GM12878 (cell line): ENCODE measurements around the gene TGFBRAP1. TPM values are rescaled to one million over a fixed set of nuclear protein-coding genes. Genes with fewer than 3 reads are reported as not detected.
A peak's percentile ranks its signal among the peaks of the same experiment; 100 is the strongest.

Source experiments
- ATAC-seq: fragments of 200-7000 bp; cut with Tn5 transposase; 3 replicates; pipeline ENCODE4 v1.9.1; 2020; ENCODE audit warnings: mild to moderate bottlenecking, moderate library complexity
- BruUV-seq: library from RNA; stranded (reverse); fragments of 400-500 nt; replicated peaks from 2 replicates; lab custom pipeline; 2021; lab: Mats Ljungman, UMichigan
- CTCF ChIA-PET: fragments of 300-600 bp; sonication (Branson Sonifier 250); formaldehyde crosslinking; extraction: SDS; loops from one replicate; lab custom pipeline; 2021; ENCODE audit warnings: inconsistent platforms; lab: Yijun Ruan, JAX
- POLR2A ChIA-PET: fragments of 350-600 bp; formaldehyde crosslinking; extraction: SDS; loops from one replicate; lab custom pipeline; 2021; ENCODE audit warnings: inconsistent platforms; lab: Charles Lee
- RAD21 ChIA-PET: fragments of 300-600 bp; sonication (Branson Sonifier 250); formaldehyde crosslinking; loops from one replicate; lab custom pipeline; 2023; ENCODE audit warnings: antibody characterized with exemption; ENCODE audit not compliant: unreplicated experiment; lab: Charles Lee
- SMC1A ChIA-PET: fragments of 300-600 bp; sonication (Branson Sonifier 250); formaldehyde crosslinking; loops from one replicate; lab custom pipeline; 2023; ENCODE audit not compliant: unreplicated experiment, uncharacterized antibody; lab: Charles Lee
- DNase-seq: peaks from one replicate; pipeline ENCODE4 v3.0.0-alpha.2; 2011; ENCODE audit warnings: low read depth, low spot score
- FAIRE-seq: peaks from 3 replicates; lab custom pipeline; 2011; peaks lifted over from hg19 to GRCh38; lab: Jason Lieb, UNC
- H2AFZ ChIP-seq: 2 replicates; pipeline ENCODE4 v1.6.0; 2011; ENCODE audit warnings: low read depth, low read length, control low read depth; ENCODE audit not compliant: control insufficient read depth
- H3K27ac ChIP-seq: 2 replicates; pipeline ENCODE4 v1.5.1; 2011; ENCODE audit warnings: control low read depth; ENCODE audit not compliant: control insufficient read depth, insufficient read depth
- H3K27me3 ChIP-seq, 2 experiments: replicated peaks in 1 of 2; 2 replicates each; pipeline versions ENCODE4 v1.6.0 to v1.6.1; 2011; ENCODE audit warnings: low read length in 1 of 2; ENCODE audit not compliant: control insufficient read depth in 2 of 2, insufficient read depth in 2 of 2
- H3K36me3 ChIP-seq, 2 experiments: 2 replicates each; pipeline ENCODE4 v1.5.1; 2011; ENCODE audit warnings: low read length in 1 of 2; ENCODE audit not compliant: control insufficient read depth in 2 of 2, insufficient read depth in 2 of 2
- H3K4me1 ChIP-seq: 2 replicates; pipeline ENCODE4 v1.6.1; 2011; ENCODE audit warnings: mild to moderate bottlenecking, low read length, moderate library complexity, mixed read lengths; ENCODE audit not compliant: control insufficient read depth, insufficient read depth
- H3K4me2 ChIP-seq: 2 replicates; pipeline ENCODE4 v1.6.0; 2011; ENCODE audit warnings: control low read depth; ENCODE audit not compliant: control insufficient read depth, insufficient read depth
- H3K4me3 ChIP-seq: fragments of 200-600 bp; sonication (generic); 2 replicates; pipeline ENCODE4 v1.5.1; 2016
- H3K79me2 ChIP-seq: 2 replicates; pipeline ENCODE4 v1.6.0; 2011; ENCODE audit warnings: low read length; ENCODE audit not compliant: control insufficient read depth, insufficient read depth
- H3K9ac ChIP-seq: 2 replicates; pipeline ENCODE4 v1.8.0; 2011; ENCODE audit warnings: low read length, control low read depth, mixed read lengths; ENCODE audit not compliant: control insufficient read depth, insufficient read depth
- H3K9me3 ChIP-seq: replicated peaks from 3 replicates; pipeline ENCODE4 v1.5.1; 2011; ENCODE audit warnings: mild to moderate bottlenecking, low read length; ENCODE audit not compliant: control insufficient read depth, insufficient read depth
- H4K20me1 ChIP-seq: 2 replicates; pipeline ENCODE4 v1.6.0; 2011; ENCODE audit not compliant: control insufficient read depth, insufficient read depth
- BMI1 ChIP-seq: fragments of 450-650 bp; IDR thresholded peaks from 2 replicates; pipeline ENCODE4 v1.6.1; 2016; ENCODE audit warnings: mild to moderate bottlenecking, moderate library complexity, borderline replicate concordance
- CTCF ChIP-seq, 3 experiments: IDR thresholded peaks in 2 of 3; conservative IDR thresholded peaks in 1 of 3; 2 replicates each; pipeline ENCODE4 v1.5.1; 2011; ENCODE audit warnings: low read depth in 3 of 3, low read length in 3 of 3, mild to moderate bottlenecking in 3 of 3, control low read depth in 2 of 3, moderate library complexity in 2 of 3, inconsistent platforms in 1 of 3, mixed read lengths in 1 of 3; ENCODE audit not compliant: control insufficient read depth in 2 of 3, insufficient read depth in 1 of 3; ENCODE audit errors: extremely low read depth in 1 of 3
- HDGF ChIP-seq: fragments of 450-650 bp; IDR thresholded peaks from 2 replicates; pipeline ENCODE4 v1.6.1; 2016; ENCODE audit warnings: antibody characterized with exemption
- RAD21 ChIP-seq: IDR thresholded peaks from 2 replicates; pipeline ENCODE4 v1.6.1; 2011; ENCODE audit warnings: mild to moderate bottlenecking, low read depth, low read length, moderate library complexity; ENCODE audit not compliant: insufficient read depth
- RELA ChIP-seq: fragments of 450-650 bp; IDR thresholded peaks from 2 replicates; pipeline ENCODE4 v1.8.0; 2014; ENCODE audit warnings: borderline replicate concordance; ENCODE audit not compliant: partially characterized antibody
- WGBS: methylation state at CpG from one replicate; pipeline ENCODE4 v1.1.6; 2016; ENCODE audit warnings: low lambda C conversion rate; ENCODE audit not compliant: insufficient replicate concordance, insufficient coverage; ENCODE audit errors: missing lambda C conversion rate; 5-methylcytosine and 5-hydroxymethylcytosine counted together
- in situ Hi-C: fragments of 300-500 bp; cut with MboI; formaldehyde crosslinking; loops from 9 replicates; pipeline ENCODE4 v1.14.3; 2018; ENCODE audit warnings: mixed read lengths
- intact Hi-C: fragments of 100-400 bp; cut with micrococcal nuclease; formaldehyde crosslinking; loops from one replicate; pipeline ENCODE4 v1.14.2; 2022; ENCODE audit not compliant: unreplicated experiment
- polyA plus RNA-seq, 11 experiments: library from polyadenylated mRNA; depleted of rRNA in 4 of 11; unstranded in 6 of 11; stranded (reverse) in 5 of 11; fragments of >200 nt; fragmentation: Nextera tagmentation in 4 of 11; fragmentation: Illumina TruSeq in 1 of 11; extraction: Ambion mirVana in 4 of 11; extraction: Trizol in 1 of 11; gene quantifications; 1 replicate in 1 of 11; 2 replicates in 10 of 11; pipeline versions ENCODE4 v1.2.1 to v1.2.3, GENCODE V29; 2011 to 2016; ENCODE audit warnings: inconsistent platforms in 2 of 11, missing spikeins in 2 of 11, low read depth in 1 of 11
- total RNA-seq, 4 experiments: library from RNA; depleted of rRNA in 3 of 4; stranded (reverse); fragments of >200 nt in 3 of 4; fragmentation: Illumina TruSeq in 1 of 4; extraction: Trizol in 1 of 4; gene quantifications; 2 replicates each; pipeline versions ENCODE4 v1.2.1 to v1.2.3, GENCODE V29; 2013 to 2021

Gene TGFBRAP1
- total and polyA plus RNA-seq, 10 of the 15 experiments (the other 5 are each of a cell fraction or from before 2014, with no cell fraction given), result 7.9 to 37.4 (median 23.7) TPM

GRCh38 chr2:105377871-105378270 is 48.3 kb upstream of the TGFBRAP1 start:
- SMC1A ChIA-PET, result no interaction called here
- no peak overlapping the region for H3K9ac ChIP-seq
- no peaks in the 10 kb centered on the region; the same call in none of the 2 replicates for H3K79me2 ChIP-seq
- H3K4me3 ChIP-seq, result no peak overlapping the region
- in situ Hi-C loops (no loop called here), intact Hi-C loops (loop anchor here (10.0 kb wide), 1 partner anchor 367 kb away; the partner anchor contains the start of gene NCK2)
- BruUV-seq, result no TSS peak
- no peak overlapping the region for H3K4me2 ChIP-seq
- H3K9me3 ChIP-seq, result no peaks in the 10 kb centered on the region
- ATAC-seq (no peak), FAIRE-seq (no peak), DNase-seq (no peak)
- no peak overlapping the region for H2AFZ ChIP-seq
- H3K4me1 ChIP-seq, result peaks cover 12% of the 10 kb centered on the region
- WGBS, result 33% methylated on average over 3 of the region's 3 CpGs
- no peaks in the 10 kb centered on the region for H4K20me1 ChIP-seq
- TF ChIP-seq RAD21 (peak; percentile 24; the same call in 1 of the 2 replicates), HDGF (no peak), CTCF (IDR thresholded peaks at IDR 0.05 in 2 of 3, conservative IDR thresholded peaks at IDR 0.05 in 1 of 3; ENCODE audit: control insufficient read depth in 2 of 3, extremely low read depth in 1 of 3, insufficient read depth in 1 of 3, low read depth in 3 of 3, low read length in 3 of 3) (peak in 1 of 3 experiments; percentile 9; a peak in 1 of 6 replicates), BMI1 (no peak), RELA (no peak)
- no peaks in the 10 kb centered on the region for H3K36me3 ChIP-seq
- H3K27ac ChIP-seq, result no peak overlapping the region
- RAD21 ChIA-PET, result no interaction called here
- H3K27me3 ChIP-seq, result no peaks in the 10 kb centered on the region
- CTCF ChIA-PET, result interaction anchor here (1.2 kb wide), 1 partner anchor 33 kb away, joined by 3 read pairs; no protein-coding TSS in a partner anchor
- POLR2A ChIA-PET, result no interaction called here
